Activated CD8-positive, alpha-beta memory T cell treated with anti-CD3 and anti-CD28 coated beads, Interleukin-2, amount 50 U/mL, for 24 hours (primary cell): ENCODE measurements around the gene BOC.

Source experiments
- DNase-seq: peaks from one replicate; pipeline ENCODE4 v3.0.0-alpha.2; 2020; ENCODE audit errors: extremely low read depth

The BOC gene

DNA sequence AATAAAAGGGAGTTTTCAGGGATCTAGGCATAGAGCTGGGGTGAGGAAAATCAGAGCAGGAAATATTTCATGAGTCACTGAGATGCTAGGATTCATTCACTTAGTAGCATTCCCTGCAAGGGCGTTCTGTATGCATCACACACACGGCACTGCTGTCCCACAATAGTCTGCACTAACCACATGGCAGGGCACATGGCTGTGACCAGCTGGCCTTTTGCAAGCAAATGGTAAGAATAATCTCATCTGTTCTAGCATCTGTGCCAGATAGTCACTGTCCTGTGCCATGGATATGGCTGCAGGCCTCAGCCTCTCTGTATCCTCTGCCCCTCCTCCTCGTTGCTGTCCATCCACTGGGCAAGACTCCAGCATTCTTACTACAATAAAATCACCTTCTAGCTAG, 37.8 kb downstream of the BOC start:
- DNase-seq, result no peak

DNA sequence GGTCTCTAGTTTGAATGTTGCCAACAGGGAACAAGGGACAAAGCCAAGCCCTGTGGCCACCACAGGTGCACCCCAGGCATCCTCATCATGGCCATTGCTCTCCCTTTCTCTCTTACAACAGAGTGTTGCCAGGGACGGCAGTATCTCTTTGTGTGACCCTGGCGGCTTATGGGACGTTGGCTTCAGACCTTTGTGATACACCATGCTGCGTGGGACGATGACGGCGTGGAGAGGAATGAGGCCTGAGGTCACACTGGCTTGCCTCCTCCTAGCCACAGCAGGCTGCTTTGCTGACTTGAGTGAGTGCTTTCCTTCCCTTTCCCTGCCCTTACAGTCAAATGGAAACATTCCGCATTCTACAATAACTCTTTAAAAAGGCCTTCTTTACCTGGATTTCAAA, 38.2 kb downstream of the BOC start:
- no peak for DNase-seq

- DNase-seq, result no peak
Observed at GRCh38 chr3:113250566-113250965, 39.2 kb downstream of the BOC start.

- no peak for DNase-seq
Observed at GRCh38 chr3:113251817-113252216, 40.5 kb downstream of the BOC start.

GRCh38 chr3:113252553-113252952, 41.2 kb downstream of the BOC start:
- DNase-seq, result no peak

DNA sequence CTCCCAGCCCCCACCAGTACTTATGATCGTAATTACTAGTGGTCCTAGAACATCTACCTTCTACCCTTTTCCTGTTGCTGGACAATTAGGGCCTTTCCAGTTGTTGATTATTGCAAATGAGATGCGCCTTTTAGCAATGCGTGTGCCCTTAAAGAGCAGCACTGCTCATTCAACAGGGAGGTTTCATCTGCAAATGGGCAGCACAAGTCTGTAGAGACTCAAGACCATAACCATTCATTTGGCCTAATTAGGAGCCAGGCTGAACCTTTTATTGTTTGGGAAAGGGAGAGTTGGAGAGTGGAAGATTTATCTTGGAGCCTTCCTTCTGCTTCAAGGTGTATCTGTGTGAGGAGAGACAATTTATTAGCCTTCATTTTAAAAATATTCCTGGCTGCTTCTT, 42.3 kb downstream of the BOC start:
- DNase-seq, result no peak

DNA sequence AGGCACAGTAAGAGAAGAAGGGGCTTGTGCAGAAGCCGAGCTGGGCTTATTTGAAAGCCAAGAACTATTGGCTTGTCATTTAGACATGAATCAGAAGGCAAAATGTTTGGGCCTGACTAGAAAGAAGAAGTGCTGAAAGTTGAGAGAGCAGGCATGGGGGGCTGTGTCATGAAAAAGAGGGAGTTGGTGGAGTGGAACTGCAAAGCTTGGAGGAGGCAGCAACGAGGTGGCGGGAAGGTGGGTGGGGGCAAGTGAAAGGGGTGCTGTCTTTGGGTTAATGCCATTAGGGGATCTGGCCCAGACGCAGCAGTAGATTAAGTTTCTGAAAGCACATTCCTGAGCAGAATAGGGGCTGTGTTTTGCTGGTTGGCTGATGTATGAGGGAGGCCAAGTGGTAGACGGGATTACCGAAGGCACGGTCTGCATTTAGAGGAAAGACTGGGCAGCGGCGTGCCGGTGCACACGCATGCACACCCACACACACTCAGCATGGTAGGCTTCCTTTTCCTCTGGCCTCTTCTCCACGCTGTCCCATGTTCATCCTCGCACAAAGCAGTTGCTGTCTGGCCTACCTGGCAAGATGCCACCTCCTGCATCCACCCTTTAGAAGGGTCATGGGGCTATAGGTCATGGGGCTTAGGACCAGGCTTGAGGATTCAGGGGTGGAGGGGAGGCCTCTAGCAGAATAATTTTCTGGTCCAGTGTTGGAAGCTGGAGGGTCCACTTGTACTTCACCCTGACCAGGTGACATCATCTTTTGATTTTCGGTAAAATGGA, 43.0 kb downstream of the BOC start:
- DNase-seq, result no peak

GRCh38 chr3:113255100-113255853, 43.9 kb downstream of the BOC start:
- DNase-seq, result no peak

DNA sequence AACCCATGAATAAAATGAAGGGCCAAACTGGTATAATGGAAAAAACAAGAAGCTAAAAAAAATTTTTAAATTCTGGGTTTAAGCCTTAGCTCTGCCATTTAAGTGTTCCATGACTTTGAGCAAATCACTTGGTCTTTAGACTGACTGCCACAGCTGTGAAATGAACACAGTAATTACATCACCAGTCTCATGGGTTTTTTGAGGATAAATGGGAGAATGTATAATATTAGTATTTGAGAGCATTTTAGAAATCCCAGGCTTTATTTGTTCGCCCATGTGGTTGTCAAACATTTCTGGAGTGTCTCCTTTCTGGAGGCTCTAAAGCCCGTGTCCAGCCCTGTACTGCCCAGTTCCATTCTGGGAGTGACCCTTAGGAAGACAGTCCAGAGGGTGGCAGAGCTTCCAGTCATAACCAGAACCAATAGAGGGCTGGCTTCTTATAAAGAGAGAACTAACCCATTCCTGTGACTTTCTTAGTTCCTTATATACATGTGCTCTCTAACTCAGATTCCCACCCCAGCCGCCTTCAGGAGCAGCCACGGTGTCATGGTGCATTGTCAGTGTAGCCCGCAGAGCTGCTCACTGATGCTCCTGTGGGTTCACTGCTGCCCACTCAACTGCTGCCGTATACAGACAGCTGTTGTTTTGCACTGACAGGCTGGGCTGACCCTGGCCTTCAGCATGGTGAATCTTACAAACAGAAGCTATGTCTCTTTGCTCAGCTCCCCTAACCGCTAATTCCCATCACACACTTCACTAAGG, 44.7 kb downstream of the BOC start:
- DNase-seq, result no peak

DNA sequence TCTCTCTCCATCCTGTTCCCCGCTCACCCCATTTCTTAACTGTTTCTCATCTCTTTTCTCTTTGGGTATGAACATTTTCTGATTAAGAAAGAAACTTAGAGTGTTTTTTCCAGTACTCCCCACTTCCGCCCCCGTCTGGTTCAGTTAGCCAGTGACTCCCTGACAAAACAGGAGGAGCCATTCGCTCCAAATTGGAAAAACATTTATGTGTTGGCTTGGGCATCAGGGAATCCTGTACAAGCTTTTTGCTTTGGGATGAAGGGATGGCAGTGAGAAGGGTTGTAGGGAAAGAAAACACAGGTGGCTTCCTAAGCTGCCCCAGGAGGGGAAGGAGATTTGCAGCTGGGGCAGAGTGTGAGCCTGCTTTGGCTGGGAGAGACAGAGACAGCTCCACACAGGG, 47.0 kb downstream of the BOC start:
- DNase-seq, result no peak

DNA sequence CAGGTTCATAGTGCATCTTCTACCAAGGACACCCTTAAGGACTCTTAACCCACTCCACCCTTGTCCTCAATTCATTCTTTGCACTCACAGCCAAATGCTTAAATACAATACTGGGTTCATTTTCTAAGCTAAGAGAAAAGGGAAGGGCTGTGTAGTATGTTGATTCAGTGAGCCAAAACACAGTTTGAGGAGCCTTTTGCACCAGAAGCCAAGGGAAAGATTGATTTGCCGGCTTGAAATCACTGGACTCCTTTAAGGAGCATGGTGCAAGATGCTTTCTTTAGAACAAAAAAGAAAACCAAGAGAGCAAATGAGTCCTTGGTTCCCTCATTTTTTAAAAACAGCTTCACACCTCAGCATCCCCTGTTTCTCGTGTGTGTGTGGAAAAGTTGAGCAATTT, 47.8 kb downstream of the BOC start:
- no peak for DNase-seq

GRCh38 chr3:113261063-113261625, 49.8 kb downstream of the BOC start:
- no peak for DNase-seq

DNA sequence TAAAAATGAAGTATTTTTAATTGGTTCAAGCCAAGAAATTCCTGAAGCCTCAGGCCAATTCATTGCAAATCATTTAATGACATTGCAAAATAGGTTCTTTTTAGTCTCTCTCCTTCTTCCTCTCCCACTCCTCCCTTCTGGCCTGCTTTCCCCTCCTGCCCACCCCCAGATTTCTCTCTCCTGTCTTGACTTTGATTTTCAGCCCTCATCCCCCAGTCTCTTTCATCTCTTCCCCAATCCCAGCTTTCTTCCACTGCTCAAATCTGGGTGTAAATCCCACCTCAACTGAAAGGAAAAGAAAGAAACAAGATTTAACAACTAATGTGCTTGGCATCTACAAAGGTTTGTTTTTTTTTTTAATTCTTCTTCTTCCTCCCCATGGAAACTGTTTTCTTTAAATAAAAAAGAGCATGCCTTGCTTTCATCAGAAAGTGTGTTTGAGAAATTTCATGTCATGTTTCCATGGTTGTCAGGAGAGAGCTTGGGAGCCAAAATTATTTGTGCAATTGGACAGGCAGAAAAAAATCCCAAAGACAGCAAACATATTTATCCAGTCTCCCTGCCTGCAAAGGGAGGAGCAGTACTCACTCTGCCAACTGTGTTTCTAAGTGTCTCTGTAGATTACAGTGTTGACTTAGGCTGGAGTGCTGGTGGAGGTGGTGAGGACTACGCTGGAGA, 50.4 kb downstream of the BOC start:
- no peak for DNase-seq

DNA sequence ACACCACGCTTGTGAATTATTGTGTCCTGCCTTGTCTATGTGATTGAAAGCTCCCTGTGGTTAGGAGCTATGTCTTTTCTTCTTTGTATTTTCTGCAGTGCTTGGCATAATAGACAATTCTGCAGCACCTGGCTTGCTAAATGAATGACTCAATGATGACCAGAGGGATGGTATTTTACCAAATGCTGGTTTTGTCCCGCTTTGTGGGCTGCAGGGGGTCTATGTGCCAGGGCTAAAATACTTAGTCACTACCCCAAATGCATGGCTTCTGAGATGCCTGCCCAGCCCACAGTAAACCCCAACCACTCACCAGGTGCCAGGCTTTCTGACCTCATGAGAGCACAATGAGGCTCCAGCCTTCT, 50.9 kb downstream of the BOC start:
- DNase-seq, result no peak

GRCh38 chr3:113263020-113263419, 51.7 kb downstream of the BOC start:
- DNase-seq, result no peak

DNA sequence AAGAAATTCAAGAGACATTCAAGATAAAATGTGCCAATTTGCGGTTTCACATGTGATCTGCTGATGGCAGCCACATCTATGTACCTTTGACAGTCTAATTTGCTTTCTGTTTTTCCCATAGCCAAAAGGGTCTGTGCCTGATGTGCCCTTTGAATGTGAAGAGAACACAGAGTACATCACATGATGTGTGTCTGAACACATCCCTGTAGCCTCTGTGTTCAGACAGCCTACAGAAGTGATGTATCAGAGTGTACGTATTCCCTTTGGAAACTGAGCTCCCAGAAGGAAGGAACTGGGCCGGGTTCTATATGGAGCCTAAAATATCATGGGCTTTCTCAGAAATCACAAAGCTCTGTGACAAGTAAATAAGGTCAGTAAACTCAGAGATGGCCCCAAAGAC, 52.4 kb downstream of the BOC start:
- no peak for DNase-seq

- DNase-seq, result no peak
Observed at GRCh38 chr3:113264283-113265131, 53.1 kb downstream of the BOC start.

GRCh38 chr3:113265231-113265630, 53.9 kb downstream of the BOC start:
- no peak for DNase-seq

DNA sequence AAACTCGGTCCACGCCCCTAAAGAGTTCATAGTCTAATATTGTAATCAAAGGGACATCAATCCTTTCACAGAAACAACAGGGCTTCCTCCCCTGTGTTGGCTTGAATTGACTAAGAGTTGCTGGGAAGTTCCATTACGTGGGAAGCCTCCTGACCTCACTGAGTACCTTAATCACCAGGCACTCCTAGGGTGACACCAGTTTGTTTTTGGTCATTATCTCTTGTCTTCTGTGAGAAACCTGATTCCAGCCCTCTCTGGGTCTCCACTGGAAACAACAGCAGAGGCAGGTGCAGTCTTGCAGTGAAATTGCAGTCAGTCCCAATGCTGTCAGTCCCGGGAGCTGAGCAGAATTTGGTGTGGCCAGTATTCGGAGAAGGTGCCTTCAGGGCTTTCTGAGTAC, 55.4 kb downstream of the BOC start:
- no peak for DNase-seq

DNA sequence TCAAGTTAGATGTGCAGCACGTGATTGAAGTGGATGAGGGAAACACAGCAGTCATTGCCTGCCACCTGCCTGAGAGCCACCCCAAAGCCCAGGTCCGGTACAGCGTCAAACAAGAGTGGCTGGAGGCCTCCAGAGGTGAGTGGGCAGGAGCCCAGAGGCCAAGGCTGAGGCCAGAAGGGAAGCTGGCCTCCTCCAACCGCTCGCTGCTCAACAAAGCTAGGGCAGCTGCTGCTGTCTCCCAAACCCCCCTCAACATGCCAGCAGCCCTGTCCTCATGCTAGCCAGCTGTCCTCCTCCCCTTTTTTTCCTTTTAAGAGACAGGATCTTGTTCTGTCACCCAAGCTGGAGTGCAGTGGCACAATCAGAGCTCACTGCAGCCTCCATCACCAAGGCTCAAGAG, 57.0 kb downstream of the BOC start:
- no peak for DNase-seq

- no peak for DNase-seq
Observed at GRCh38 chr3:113268942-113269341, 57.6 kb downstream of the BOC start.
